SK-N-SH (cell line): ENCODE data around the gene SOCS4. TPM values are rescaled to one million over a fixed set of nuclear protein-coding genes. Genes with fewer than 3 reads are reported as not detected.

ENCODE experiments used
- CTCF ChIA-PET: fragments of 300-600, 350-600 bp; formaldehyde crosslinking; extraction: SDS; loops from one replicate; lab custom pipeline; 2021; lab: Yijun Ruan, JAX
- POLR2A ChIA-PET: fragments of 350-600 bp; sonication (Branson Sonifier 250); formaldehyde crosslinking; extraction: SDS; loops from one replicate; lab custom pipeline; 2020; ENCODE audit warnings: antibody characterized with exemption, inconsistent platforms; lab: Yijun Ruan, JAX
- DNase-seq: peaks from one replicate; pipeline ENCODE4 v3.0.0; 2012
- H2AFZ ChIP-seq: fragments of 200-600 bp; sonication (generic); 2 replicates; pipeline ENCODE4 v1.8.1; 2016; ENCODE audit warnings: antibody characterized with exemption, mild to moderate bottlenecking, low read depth
- H3F3A ChIP-seq: fragments of 200-600 bp; sonication (generic); replicated peaks from 2 replicates; pipeline ENCODE3; 2016; ENCODE audit warnings: antibody characterized with exemption, mild to moderate bottlenecking; ENCODE audit not compliant: insufficient read depth
- H3K27ac ChIP-seq, 2 experiments: fragments of 200-500 bp in 1 of 2; fragments of 200-600 bp in 1 of 2; sonication (Bioruptor generic) in 1 of 2; sonication (generic), shearing (Covaris generic) in 1 of 2; 2 replicates each; pipeline versions ENCODE4 v1.5.1 to v1.6.1; 2014 to 2016; ENCODE audit warnings: low read depth in 2 of 2, inconsistent platforms in 1 of 2, low read length in 1 of 2, mild to moderate bottlenecking in 1 of 2, mixed read lengths in 1 of 2
- H3K27me3 ChIP-seq: fragments of 200-600 bp; sonication (generic), shearing (Covaris generic); 2 replicates; pipeline ENCODE4 v1.6.1; 2016; ENCODE audit warnings: mixed run types; ENCODE audit not compliant: insufficient read depth
- H3K36me3 ChIP-seq, 2 experiments: fragments of 200-500 bp in 1 of 2; fragments of 200-600 bp in 1 of 2; sonication (Bioruptor generic) in 1 of 2; sonication (generic) in 1 of 2; replicated peaks in 1 of 2; 2 replicates each; pipeline versions ENCODE3 to v1.5.1; 2014 to 2016; ENCODE audit warnings: low read length in 1 of 2, mild to moderate bottlenecking in 1 of 2; ENCODE audit not compliant: insufficient read depth in 2 of 2, control insufficient read depth in 1 of 2
- H3K4me1 ChIP-seq, 2 experiments: fragments of 200-500 bp in 1 of 2; fragments of 200-600 bp in 1 of 2; sonication (Bioruptor generic) in 1 of 2; sonication (generic), shearing (Covaris generic) in 1 of 2; 2 replicates each; pipeline versions ENCODE4 v1.5.1 to v1.6.1; 2014 to 2016; ENCODE audit warnings: low read depth in 1 of 2, low read length in 1 of 2, mixed run types in 1 of 2; ENCODE audit not compliant: insufficient read depth in 2 of 2, control insufficient read depth in 1 of 2
- H3K4me2 ChIP-seq: fragments of 200-600 bp; sonication (generic), shearing (Covaris generic); 2 replicates; pipeline ENCODE4 v1.6.1; 2017; ENCODE audit warnings: mixed run types
- H3K4me3 ChIP-seq, 2 experiments: fragments of 200-500 bp in 1 of 2; fragments of 200-600 bp in 1 of 2; sonication (Bioruptor generic) in 1 of 2; sonication (generic), shearing (Covaris generic) in 1 of 2; 2 replicates each; pipeline versions ENCODE4 v1.5.1 to v1.8.1; 2014 to 2016; ENCODE audit warnings: low read depth in 2 of 2, inconsistent platforms in 1 of 2, low read length in 1 of 2, mild to moderate bottlenecking in 1 of 2, mixed read lengths in 1 of 2, moderate library complexity in 1 of 2
- H3K79me2 ChIP-seq: fragments of 200-600 bp; sonication (generic); 2 replicates; pipeline ENCODE4 v1.8.1; 2017; ENCODE audit warnings: mild to moderate bottlenecking; ENCODE audit not compliant: insufficient read depth
- H3K9ac ChIP-seq: fragments of 200-600 bp; sonication (generic); 2 replicates; pipeline ENCODE4 v1.6.1; 2017; ENCODE audit warnings: mixed run types
- H3K9me2 ChIP-seq: fragments of 200-600 bp; sonication (generic); 2 replicates; pipeline ENCODE4 v1.6.1; 2017; ENCODE audit warnings: mixed run types
- H3K9me3 ChIP-seq: fragments of 200-600 bp; sonication (generic); 2 replicates; pipeline ENCODE4 v1.6.1; 2017; ENCODE audit warnings: mixed run types, mild to moderate bottlenecking, moderate library complexity
- H4K20me1 ChIP-seq: fragments of 200-600 bp; sonication (generic); 2 replicates; pipeline ENCODE4 v1.6.1; 2017; ENCODE audit warnings: mild to moderate bottlenecking, mixed run types; ENCODE audit not compliant: insufficient read depth
- CTCF ChIP-seq: fragments of 200-600 bp; sonication (generic); IDR thresholded peaks from 2 replicates; pipeline ENCODE4 v1.6.1; 2017; ENCODE audit warnings: antibody characterized with exemption, mild to moderate bottlenecking, moderate library complexity
- GATA2 ChIP-seq: sonication (generic); formaldehyde crosslinking; IDR thresholded peaks from 2 replicates; pipeline ENCODE4 v1.5.0; 2020; ENCODE audit warnings: mild to moderate bottlenecking, missing genetic modification reagents
- IRF3 ChIP-seq: fragments of 150-350 bp; IDR thresholded peaks from 2 replicates; pipeline ENCODE4 v1.6.1; 2016; ENCODE audit warnings: mild to moderate bottlenecking, low read depth, low read length
- MAX ChIP-seq: IDR thresholded peaks from 2 replicates; pipeline ENCODE4 v1.4.0; 2012; ENCODE audit warnings: low read depth
- MEF2A ChIP-seq: IDR thresholded peaks from 2 replicates; pipeline ENCODE4 v1.4.0; 2012; ENCODE audit warnings: low read depth, borderline replicate concordance
- POLR2AphosphoS5 ChIP-seq: IDR thresholded peaks from 2 replicates; pipeline ENCODE4 v1.6.1; 2012; ENCODE audit warnings: low read depth, low read length
- RAD21 ChIP-seq: IDR thresholded peaks from 2 replicates; pipeline ENCODE4 v1.6.1; 2012; ENCODE audit warnings: mild to moderate bottlenecking, low read length
- RCOR1 ChIP-seq: fragments of 150-350 bp; IDR thresholded peaks from 2 replicates; pipeline ENCODE4 v1.6.1; 2017; ENCODE audit warnings: antibody characterized with exemption, low read length
- REST ChIP-seq: IDR thresholded peaks from 2 replicates; pipeline ENCODE4 v1.6.1; 2012; ENCODE audit warnings: mild to moderate bottlenecking, low read depth, low read length, moderate library complexity
- RXRA ChIP-seq: IDR thresholded peaks from 2 replicates; pipeline ENCODE4 v1.4.0; 2012; ENCODE audit warnings: low read depth, mild to moderate bottlenecking, borderline replicate concordance
- SMC3 ChIP-seq: IDR thresholded peaks from 2 replicates; pipeline ENCODE4 v1.6.1; 2012; ENCODE audit warnings: low read depth, low read length, improper control_type of control experiment
- TEAD4 ChIP-seq: IDR thresholded peaks from 2 replicates; pipeline ENCODE4 v1.4.0; 2012; ENCODE audit warnings: mild to moderate bottlenecking, borderline replicate concordance; ENCODE audit not compliant: insufficient read depth
- WGBS: methylation state at CpG from one replicate; pipeline ENCODE4 v1.1.6; 2017; ENCODE audit warnings: low lambda C conversion rate; 5-methylcytosine and 5-hydroxymethylcytosine counted together
- polyA plus RNA-seq, 3 experiments: library from polyadenylated mRNA; depleted of rRNA; stranded (reverse); fragments of >200 nt; gene quantifications; 2 replicates each; pipeline ENCODE4 v1.2.3, GENCODE V29; 2012

SOCS4 gene
- polyA plus RNA-seq, 1 of the 3 experiments (the other 2 are of a cell fraction), result 2.2 TPM

- no peak for TF ChIP-seq RAD21
These were observed 20.4 kb downstream of the SOCS4 start (continued) for GRCh38 chr14:55047301-55048053.

GRCh38 chr14:55048900-55049436, 21.9 kb downstream of the SOCS4 start:
- 88% methylated on average over 2 of the region's 2 CpGs for WGBS
- H3K36me3 ChIP-seq, result peaks cover 24 to 28% of the 10 kb centered on the region in 2 experiments
- peaks cover 6% of the 10 kb centered on the region; the same call in 1 of the 2 replicates for H4K20me1 ChIP-seq
- no peaks in the 10 kb centered on the region for H3K27me3 ChIP-seq
- H3F3A ChIP-seq, result peaks cover 34% of the 10 kb centered on the region
- ChIA-PET POLR2A (no interaction called here), CTCF (no interaction called here)
- no peak overlapping the region for H3K27ac ChIP-seq
- peaks cover 20% of the 10 kb centered on the region for H3K79me2 ChIP-seq
- no peak overlapping the region for H2AFZ ChIP-seq
- H3K9me2 ChIP-seq, result no peaks in the 10 kb centered on the region
- H3K9ac ChIP-seq, result no peak overlapping the region
- TF ChIP-seq REST (no peak), RCOR1 (no peak), MEF2A (no peak), CTCF (no peak), MAX (no peak), POLR2AphosphoS5 (no peak)
- no peaks in the 10 kb centered on the region for H3K9me3 ChIP-seq
- DNase-seq, result no peak
- H3K4me2 ChIP-seq, result no peak overlapping the region
- H3K4me3 ChIP-seq, result no peak overlapping the region
- H3K4me1 ChIP-seq, result peaks cover 7 to 10% of the 10 kb centered on the region in 2 experiments; a peak in 3 of 4 replicates

- peak overlapping the region; percentile 100 for H3K9ac ChIP-seq
- WGBS, result 1% methylated on average over 10 of the region's 10 CpGs
- H4K20me1 ChIP-seq, result peaks cover 27% of the 10 kb centered on the region
- TF ChIP-seq SMC3 (no peak), POLR2AphosphoS5 (no peak), RXRA (no peak), GATA2 (CRISPR knock-in tag) (no peak), IRF3 (no peak), TEAD4 (no peak)
- no peaks in the 10 kb centered on the region for H3K9me3 ChIP-seq
- peak overlapping the region; percentile 94 to 100 for H3K27ac ChIP-seq
- peak overlapping the region; percentile 71 for H3K4me2 ChIP-seq
- no peak for DNase-seq
- ChIA-PET CTCF (interaction anchor here (0.6 to 3.4 kb wide), 51 partner anchors 9 to 303 kb away, joined by 3 to 40 read pairs (median 4); partner anchors contain the start of genes DLGAP5, SOCS4 and WDHD1), POLR2A (interaction anchor here (0.6 to 1.9 kb wide), 19 partner anchors 9 to 485 kb away, joined by 3 to 32 read pairs (median 4); partner anchors contain the start of genes SOCS4 and WDHD1)
- peaks cover 31% of the 10 kb centered on the region for H3F3A ChIP-seq
- H2AFZ ChIP-seq, result peak overlapping the region; percentile 94
- no peaks in the 10 kb centered on the region for H3K27me3 ChIP-seq
- no peaks in the 10 kb centered on the region for H3K9me2 ChIP-seq
- H3K79me2 ChIP-seq, result peaks cover 41% of the 10 kb centered on the region
- peak overlapping the region; percentile 93 to 98 for H3K4me3 ChIP-seq
- peaks cover 16 to 28% of the 10 kb centered on the region in 2 experiments for H3K36me3 ChIP-seq
- H3K4me1 ChIP-seq, result peaks cover 7 to 19% of the 10 kb centered on the region in 2 experiments; a peak in 3 of 4 replicates
These were observed 24.1 kb downstream of the SOCS4 start for GRCh38 chr14:55051165-55051422.
